GOT3 (cell line): Measurements from ENCODE around the gene TMEM100.

Experiments
- DNase-seq: peaks from one replicate; lab custom pipeline; 2025; ENCODE audit warnings: mixed read lengths; lab: John Stamatoyannopoulos, UW

The TMEM100 gene

DNA sequence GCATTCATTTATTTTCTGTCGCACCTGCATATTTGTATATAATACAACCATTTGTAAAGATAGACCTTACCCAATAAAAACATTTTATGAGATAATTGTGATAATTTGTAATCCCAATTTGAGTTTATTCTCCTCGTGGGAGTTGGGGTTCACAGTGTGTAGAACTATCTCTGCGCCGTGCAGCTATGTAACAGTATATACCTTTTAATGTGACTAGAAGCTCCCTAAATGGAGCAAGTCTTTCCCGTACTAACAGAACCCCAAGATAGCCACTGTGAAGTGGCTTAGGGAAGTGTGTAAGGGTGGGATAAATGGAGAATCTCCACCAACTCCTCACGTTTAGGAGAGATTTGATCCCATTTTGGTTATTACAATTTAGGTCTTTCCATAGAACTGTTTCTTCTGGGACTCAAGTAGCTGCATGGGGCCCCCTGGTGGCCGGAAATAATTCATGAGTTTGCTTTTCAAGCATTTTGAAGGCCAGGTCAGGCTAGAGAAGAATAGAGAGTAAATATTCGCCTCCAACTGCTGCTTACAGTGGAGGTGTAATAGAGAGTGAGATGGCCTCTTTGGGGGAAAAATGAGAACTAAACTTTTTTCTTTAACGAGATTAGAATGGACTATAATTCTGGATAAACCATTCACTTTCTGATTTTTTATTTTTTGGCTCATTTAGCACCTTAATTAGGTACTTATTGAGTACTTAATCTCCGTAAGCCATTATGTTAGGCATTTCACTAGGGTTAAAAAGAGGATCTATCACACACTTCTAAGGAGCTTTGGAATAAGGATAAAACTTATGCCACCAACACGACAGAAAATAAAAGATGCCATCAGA, 4.5 kb downstream of the TMEM100 start:
- no peak for DNase-seq

DNA sequence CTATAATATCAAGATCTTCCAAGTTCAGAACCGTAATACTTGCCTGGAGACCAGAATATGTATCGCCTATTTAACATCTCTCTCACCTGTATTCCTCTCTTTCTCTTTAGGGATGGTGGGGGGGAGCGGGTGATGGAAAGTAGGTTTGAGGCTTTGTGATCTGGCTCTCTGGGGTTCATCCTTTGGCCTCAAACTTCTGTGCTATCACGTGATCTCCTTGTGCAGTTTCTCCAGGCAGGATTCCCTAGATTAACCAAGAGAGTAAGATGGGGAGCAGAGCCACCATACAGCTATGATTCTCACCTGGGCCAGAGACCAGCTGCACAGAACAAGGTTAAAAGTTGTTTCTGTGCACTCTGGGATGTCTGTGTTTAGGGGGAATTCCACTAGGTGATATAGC, 5.2 kb downstream of the TMEM100 start:
- DNase-seq, result no peak

DNA sequence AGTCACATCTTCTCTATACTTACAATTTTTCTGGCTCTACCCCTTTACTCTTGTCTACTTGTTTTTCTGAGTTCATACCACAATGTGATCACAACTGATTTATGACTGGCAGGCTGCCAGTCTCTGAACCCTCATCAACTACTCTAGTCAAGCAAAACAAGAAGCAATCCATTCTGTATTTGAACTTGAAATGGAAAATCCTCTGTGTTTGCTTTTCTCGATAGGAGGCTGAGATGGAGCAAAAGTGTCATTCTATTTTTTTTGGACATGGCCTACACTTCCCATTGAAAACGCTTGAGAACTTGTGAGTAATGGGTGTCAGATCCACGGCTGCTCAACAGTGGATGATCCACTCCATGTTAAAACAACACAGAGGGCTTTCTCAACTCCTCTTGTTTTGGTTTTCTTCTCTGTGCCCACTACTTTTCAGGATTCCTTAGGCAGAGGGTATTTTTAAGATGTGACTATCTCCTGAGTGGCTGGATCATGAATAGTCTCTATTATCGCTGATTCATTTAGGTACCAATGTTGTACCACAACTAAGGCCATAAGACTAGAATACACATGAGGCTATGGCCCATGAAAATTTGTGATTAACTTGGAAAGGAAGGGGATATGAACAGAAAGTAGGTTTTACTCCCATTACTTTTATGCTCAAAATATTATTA, 11.7 kb downstream of the TMEM100 start:
- DNase-seq, result no peak

DNA sequence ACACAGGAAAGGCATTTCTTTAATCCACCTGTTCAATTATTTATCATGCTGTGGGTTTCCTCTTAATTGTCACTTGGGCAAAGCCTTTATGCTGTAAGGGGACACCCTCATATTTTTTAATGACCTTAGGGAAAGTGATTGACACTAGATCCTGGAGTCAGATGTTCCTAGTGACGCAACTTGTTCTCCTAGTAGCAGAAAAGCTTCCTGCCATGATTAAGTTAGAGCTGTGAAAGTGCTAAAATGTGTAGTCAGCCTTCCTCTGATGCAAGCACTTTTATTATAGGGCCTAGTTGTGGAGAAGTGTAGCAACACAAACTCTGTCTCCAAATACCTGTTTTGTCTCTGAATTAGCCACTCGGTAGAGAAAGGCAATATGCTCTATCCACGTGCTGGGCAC, 12.3 kb downstream of the TMEM100 start:
- no peak for DNase-seq

DNA sequence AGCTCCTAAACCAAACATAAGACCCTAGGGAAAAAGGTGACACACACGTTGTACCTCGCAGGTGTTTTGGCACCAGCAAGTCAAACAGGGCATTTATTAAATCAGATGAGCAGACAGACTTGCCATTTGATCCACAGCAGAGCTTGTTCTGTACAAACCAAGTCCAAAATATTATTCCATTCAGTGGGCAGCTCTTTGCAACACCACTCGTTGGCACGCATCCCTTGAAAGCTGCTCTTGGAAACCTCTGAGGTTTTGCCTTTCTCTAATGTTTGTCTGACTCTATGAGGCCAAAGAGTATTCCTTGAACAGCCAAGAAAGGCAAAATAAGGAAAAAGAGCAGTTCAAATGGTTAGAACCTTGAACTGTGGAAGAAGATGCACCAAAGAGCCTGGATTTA, 12.7 kb downstream of the TMEM100 start:
- no peak for DNase-seq

DNA sequence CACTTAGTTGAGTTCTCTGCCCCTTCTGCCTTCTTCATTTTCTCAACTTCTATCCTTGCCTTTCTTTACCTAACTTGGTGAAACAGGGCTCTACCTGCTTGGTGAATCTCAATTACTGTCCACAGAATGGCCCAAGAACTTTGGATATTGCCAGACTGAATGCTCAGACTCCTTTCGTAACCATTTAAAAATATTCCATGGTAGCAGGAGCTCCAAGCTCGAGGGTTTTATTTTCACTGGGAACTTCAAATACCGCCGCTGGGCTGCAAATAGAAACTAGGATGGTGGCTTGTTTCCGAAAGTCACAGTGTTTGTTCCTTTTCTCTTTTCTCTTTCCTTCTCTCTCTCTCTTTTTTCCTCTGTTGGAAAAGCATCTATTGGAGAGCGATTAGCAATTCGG, 13.2 kb downstream of the TMEM100 start:
- DNase-seq, result no peak

DNA sequence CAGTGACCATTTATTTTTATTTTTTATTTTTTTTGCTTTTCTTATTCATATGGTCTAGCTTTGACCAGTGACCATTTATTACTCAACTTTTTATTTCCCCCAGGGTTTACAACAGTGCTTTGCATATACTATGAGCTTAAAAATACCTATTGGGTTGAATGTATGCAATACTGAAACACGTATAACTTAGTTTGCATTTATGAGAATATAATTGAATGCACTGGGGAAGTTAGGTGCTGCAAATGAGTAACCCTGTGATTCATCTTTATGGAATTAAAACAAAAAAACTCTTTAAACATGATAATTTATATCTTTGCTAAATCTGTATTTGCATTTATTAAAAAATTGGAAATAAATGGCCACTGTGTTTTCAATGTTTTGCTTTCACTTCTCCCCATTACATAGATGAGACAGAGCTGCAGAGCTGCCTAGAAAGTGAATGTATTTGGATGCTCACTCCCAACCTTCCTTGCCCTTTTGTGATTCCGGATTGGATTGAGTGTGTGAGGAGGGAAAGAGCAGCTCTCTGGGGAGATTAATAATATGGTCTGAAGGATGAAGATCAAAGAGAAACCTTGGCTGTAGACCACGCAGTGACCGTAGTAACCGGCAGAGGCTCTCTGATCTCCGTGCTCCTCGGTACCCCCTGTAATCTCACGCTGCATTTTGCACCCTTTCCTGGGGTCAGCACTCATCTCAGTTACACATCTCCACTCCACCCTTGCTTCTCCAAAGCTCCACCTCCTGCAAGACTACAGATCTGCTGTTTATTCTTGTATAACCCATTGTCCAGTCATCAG, 14.3 kb downstream of the TMEM100 start:
- no peak for DNase-seq

DNA sequence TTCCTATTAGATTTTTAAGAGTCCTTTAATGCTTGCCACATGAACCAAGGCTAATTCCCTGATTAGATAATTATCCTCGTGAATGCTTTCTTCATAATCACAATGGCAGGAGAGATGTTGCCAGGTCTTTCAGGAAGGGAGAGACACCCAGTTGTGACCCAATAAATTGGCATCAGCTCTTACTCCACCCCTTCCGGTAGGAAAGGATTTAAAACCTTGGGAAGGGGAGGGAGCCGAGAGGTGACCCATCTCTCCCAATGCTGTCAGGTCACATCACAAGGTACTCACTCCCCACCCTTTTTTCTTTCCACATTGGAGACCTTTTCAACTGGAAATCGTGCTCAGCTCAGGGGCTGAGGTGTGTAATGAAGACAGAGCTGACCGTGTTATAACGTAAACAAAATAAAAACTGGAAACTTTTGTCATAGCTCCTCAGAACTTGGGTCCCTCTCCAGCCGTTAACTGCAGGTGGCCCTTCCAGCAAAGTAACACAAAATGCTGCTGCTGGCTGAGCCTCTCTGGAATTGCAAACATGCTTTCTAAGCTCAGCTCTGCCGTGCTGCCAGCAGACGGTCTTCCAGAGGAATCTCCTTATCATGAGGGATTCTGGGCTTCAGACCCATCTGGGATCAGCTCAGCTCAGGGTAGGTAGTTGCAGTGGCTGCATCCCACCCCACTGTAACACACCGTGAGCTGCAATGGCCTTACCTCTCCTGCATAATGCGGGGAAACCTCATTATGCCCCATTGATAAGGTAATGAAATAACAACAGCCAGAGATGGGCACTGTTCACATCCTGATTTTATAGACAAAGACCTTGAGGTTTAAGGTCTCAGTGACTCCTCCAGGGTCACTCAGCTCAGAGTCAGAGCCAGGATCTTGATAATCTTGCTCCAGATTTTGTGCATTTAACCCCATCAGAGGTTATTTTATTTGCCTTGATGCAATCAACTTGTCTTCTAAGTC, 15.6 kb downstream of the TMEM100 start:
- no peak for DNase-seq

DNA sequence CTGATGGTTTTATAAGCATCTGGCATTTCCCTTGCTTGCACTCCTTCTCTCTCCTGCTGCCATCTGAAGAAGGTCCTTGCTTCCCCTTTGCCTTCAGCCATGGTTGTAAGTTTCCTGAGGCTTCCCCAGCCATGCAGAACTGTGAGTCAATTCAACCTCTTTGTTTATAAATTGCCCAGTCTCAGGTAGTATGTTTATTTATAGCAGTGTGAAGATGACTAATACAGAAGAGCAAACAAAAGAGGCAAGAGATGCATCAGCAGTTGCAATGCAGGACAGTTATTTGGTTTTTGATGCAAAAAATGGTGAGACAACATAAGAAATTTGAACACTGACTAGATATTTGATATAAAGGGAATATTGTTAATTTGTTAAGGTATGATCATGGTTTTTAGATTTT, 16.8 kb downstream of the TMEM100 start:
- DNase-seq, result no peak

DNA sequence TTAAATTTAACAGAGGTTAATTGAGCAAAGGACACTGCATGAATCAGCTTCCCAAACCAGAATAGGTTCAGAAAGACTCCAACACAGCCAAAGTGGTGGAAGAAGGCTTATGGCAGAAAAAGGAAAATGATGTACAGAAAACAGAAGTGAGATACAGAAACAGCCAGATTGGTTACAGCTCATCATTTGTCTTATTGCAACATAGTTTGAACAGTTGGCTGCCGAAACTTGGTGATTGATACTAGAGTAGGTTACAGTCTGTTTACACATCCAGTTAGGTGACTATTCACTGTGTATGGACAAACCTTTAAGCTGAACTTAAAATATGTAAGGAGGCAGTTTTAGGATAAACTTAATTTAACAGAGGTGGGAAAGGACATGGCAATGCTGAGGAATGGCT, 18.3 kb downstream of the TMEM100 start:
- no peak for DNase-seq

DNA sequence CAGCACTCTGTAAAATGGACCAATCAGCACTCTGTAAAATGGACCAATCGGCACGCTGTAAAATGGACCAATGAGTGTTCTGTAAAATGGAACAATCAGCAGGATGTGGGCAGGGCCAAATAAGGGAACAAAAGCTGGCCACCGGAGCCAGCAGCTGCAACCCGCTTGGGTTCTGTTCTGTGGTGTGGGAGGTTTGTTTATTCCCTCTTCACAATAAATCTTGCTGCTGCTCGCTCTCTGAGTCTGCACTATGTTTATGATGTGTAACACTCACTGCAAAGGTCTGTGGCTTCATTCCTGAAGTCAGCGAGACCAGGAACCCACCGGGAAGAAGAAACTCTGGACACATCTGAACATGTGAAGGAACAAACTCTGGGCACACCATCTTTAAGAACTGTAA, 20.5 kb downstream of the TMEM100 start:
- no peak for DNase-seq

DNA sequence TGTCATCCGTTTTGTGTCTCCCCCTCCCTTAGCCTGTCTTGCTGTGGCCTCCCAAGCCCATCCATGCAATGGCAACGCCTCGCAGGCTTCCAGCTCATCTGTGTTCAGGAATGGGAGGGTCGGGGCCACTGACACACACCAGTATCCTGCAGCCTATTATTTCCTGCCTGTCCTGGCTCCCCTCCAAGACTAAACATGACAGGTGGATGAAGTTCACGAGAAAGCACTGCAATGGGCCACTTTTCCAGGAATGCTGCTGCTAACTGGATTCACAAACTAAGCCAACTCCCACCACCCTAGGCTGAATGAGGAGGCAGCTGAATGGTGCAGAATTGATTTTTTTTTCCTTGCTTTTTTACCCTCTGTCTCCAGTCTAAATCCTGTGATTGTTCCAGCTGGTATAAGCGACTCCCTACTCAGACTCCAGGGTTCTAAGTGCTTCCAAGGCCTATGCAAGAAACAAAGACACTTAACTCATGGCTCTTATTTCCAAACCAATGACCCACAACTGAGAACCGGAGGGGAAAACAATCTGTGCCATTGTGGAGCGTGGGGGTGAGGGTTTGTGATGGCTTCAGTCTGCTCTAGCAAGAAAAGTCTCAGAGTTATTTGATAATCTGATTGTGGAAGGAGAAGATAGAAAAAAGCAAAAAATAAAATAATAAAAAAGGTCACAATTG, 23.3 kb downstream of the TMEM100 start:
- no peak for DNase-seq

DNA sequence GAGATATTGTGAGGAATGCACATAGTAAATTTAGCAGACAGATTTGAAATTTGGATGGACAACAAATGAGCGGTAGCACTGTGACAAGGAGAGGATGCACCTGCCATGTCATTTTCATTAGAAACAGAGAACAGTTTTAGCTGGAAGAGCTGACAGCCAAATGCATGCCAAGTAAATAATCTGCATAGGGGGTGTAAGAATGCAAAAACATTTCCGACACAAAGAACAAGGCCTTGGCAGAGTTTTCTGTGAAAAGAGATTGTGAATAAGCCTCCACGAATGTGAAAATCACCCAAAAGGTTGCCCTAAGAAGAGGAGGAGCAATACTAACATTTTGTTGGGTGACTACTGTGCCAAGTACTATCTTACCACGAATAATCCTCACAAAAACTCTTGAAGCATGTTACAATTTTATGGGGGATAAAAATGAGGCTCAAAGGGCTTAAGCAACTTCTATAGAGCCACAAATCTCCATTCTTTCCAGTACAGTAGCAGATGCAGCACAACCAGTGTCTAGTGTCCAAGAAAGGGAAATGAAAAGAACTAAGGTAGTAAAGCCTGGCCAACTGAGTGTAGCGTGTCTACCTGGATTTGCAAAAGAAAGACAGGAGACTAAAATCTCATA, 28.3 kb downstream of the TMEM100 start:
- DNase-seq, result no peak

DNA sequence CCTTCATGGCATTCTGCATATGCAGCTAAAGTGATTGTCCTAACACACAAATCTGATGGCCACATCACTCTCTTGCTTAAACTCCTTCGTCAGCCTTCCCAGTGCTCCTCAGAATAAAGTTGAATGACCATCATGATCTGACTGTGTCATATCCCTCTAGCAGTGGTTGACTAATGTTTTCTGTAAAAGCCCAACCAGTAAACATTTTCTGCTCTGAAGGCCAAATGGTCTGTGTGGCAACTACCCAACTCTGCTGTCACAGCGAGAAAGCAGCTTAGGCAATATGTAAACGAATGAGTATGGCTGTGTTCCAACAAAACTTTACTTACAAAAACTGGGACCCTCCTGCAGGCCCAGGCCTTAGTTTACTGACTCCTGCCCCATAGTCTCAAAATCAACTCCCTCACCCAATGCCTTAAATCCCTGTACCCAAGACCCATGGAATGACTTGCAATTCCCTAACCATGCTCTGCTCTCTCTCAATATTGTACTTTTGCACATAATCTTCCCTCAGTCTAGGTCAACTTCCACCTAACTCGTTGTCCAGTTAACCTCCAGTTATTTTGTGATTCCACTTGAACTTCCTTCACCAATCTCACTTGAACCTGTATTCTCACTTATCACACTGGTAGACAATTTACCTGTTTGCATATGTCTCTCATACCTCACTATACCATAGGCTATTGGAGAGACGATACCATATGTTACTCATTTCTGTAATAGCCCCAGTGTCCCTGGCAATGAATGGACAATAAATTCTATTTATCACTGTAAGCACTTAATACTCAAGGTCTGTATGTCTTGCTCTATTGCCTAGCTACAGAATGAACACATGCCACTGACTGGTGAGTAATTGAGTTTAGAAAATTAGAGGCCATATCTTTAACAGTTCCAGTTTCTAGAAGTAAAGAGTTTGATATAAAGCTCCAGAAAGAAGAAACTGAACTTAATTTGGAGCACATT, 29.1 kb downstream of the TMEM100 start:
- DNase-seq, result no peak

DNA sequence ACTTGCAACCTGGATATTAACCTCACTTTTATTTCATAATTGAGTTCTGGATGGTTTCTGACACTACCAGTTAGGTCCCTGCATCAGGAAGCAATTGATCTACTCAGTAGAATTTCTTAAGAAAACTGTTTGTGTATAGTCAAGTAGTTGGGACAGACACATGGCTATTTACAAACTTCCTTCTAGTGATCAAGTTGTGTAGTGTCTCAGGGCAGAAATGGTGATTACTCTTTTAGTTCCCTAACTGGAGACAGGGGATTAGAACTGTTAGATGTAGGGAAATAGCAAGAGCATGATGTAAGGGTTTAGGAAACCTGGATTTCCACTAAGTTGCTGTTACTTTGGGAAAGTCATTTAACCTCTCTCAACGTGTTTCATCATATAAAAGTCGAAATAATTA, 30.4 kb downstream of the TMEM100 start:
- no peak for DNase-seq

DNA sequence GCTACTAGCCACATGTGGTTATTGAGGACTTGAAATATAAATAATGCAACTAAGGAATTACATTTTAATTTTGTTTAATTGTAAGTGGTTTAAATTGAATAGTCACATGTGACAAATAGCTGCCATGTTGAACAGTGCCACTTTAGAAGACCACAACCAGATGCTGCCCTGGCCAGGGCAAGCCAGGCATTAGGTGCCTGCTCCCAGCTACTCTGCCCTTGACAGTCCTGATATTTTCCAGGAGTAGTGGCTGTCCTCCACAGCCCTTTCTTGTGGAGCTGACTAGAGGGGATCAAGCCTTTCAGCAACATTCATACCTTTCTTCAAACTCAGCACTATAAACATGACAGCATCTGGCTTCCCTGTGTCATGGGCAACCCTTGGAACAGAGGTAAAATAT, 31.0 kb downstream of the TMEM100 start:
- no peak for DNase-seq

DNA sequence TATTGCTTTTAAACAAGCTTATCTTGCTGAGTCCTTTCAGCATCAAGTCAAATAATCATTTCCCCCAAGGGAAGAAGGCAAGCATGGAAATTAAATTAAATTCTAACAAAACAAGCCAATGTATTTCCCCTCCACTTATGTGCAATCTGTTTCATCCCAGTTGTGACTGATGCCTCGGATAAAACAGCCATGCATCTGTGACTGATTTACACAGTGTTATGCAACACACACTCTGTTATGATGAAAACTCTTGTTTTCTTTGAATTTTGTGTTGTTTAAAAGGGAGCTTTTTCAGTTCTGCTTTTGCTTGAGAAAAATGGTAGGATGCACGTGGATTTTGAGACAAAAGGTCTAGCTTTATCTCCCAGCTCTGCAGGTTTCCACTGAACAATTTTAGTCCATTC, 32.6 kb downstream of the TMEM100 start:
- no peak for DNase-seq

DNA sequence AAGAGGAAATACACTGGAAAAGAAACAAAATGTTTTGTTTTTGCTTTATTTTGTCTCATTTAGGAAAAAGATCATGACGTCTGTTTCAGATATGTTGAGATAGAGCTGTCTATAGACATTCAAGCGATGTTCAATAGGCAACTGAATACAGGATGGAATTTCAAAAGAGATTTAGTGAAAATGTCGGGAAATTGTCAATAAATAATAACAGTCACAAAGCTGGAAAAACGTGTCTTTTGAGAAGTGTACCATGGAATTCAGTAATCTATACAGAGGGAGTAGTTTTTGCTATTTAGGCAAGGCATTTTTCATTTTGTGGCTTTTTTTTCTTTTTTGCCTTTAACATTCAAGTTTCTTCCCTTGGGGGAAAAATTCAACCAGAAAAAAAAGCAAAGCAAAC, 33.0 kb downstream of the TMEM100 start:
- DNase-seq, result no peak

DNA sequence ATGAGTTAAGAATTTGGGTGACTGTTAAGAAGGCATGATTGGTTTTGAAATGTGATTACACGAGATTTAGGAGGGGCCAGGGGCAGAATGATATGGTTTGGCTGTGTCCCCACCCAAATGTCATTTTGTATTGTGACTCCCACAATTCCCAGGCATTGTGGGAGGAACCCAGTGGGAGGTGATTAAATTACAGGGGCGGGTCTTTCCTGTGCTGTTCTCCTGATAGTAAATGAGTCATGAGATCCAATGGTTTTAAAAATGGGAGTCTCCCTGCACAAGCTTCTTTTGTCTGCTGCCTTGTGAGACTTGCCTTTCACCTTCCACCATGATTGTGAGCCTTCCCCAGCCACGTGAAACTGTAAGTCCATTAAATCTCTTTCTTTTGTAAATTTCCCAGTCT, 34.6 kb downstream of the TMEM100 start:
- DNase-seq, result no peak
